ENCODE measurements around the gene FRMD4A.
"Not testable (repeated sequence)": the region's sequence is repeated elsewhere in the genome, so short reads cannot be mapped to it uniquely, and the experiment has no call there.

GRCh38 chr10:14238659-14239058 is 92.1 kb downstream of the FRMD4A start:
- not testable (repeated sequence) for TF ChIP-seq CTCF (conservative IDR thresholded peaks at IDR 0.05); EZH2 (IDR thresholded peaks at IDR 0.05; ENCODE audit: low read depth)
